Stimulated activated CD4-positive, alpha-beta T cell treated with anti-CD3 and anti-CD28 coated beads, TNF-alpha, amount 100 ng/mL, for 48 hours (primary cell): ENCODE results near the gene UTP4.
"Not testable (repeated sequence)": the region's sequence is repeated elsewhere in the genome, so short reads cannot be mapped to it uniquely, and the experiment has no call there.

ENCODE experiments used
- DNase-seq, 3 donors: peaks; one replicate each; pipeline ENCODE4 v3.0.0-alpha.2; 2020; ENCODE audit warnings: low read depth in 3 of 3

The UTP4 gene

DNA sequence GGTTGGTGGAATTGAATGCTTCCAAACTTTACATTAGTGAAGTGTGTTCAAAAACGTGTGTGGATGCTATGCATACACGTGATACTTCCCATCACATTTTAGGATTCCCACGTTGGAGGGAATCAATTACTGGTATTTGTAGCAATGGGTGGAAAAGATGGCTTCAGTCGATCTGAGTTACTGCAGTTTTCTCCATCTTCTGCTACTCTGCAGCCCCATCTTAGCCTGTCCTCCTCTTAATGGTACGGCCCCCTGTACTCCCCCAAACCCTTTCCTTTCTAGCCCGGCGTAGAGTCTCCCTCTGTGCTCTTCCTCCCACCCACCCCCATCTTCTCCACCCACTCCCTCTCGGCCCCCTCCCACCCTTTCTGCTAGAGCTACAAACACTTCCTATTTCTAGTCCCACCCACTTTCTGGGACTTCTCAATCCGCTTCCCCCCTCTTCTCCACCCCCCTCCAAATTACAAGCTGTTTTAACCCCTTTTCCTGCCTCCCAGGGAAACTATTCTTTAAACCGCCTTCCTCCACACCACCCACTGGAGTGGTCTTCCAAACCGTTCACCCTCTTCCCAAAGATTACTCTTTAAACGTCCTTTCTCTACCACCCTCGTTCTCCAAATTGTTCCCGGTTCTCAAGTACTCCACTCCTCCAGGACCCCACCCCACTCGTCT is 1.1 kb upstream of the UTP4 start:
- no peak for DNase-seq

DNA sequence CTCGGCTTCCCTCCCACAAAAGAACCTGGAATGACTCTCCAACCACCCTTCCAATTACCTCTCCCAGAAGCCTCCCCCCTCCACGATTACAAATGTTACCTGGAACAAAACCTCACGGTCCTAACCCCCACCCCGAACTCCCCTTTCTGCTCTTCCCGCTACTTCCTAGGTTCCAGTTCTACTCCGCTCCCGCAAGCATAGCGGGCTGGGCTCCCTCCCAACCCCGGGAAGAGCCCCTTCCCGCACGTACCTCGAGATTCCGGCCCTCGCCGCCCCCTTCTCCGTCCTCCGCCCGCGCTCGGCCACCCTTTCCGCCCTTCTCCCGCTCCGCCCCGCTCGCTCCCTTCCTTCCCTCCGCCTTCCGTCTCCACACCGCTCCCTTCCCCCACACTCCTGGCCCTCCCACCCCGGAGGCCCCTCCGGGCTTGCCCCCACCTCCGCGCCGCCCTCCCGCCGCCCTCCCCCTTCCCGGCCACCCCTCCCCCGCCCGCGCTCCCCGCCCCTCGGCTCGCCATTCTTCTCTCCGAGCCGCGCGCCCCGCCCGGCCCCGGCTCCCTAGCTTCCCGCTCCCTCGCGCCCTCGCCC is 518 bp upstream of the UTP4 start:
- peak; percentile 62 to 78 (median 67) for DNase-seq

DNA sequence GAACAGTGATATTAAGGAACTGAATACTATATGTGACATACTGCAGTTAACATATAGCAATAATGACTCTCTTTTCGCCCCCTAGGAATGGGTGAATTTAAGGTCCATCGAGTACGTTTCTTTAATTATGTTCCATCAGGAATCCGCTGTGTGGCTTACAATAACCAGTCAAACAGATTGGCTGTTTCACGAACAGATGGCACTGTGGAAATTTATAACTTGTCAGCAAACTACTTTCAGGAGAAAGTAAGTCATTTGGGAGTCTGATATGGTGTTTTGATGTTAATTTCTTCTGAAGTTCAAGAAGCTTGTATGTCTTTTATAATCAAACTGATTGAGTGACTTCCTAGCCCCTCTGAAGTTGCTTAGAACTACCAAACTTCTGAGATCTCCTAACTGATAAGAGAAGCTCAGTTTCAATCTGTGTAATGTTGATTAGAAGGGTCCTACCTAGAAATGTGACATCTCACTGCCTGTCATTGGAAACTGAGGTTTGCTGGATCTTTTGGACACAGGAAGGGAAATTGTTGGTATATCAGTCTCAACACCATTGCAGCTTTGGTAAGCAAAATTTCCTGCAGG is 1.0 kb downstream of the UTP4 start:
- DNase-seq, result no peak

DNA sequence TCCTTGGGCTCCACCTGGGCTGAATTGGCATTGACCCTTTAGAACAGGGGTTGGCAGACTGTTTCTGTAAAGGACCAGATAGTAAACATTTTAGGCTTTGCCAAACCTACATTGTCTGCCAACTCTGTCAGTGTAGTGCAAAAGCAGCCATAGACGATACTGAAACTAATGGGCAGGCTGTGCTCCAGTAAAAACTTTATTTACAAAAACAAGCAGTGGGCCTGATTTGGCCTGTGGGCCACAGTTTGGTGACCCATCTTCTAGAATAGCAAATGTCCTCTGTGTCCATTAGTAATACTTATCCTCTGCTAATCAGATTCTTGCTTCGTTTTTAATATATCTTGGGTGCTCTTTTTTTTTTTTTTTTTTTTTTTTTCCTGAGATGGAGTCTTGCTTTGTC is 6.2 kb downstream of the UTP4 start:
- no peak for DNase-seq

DNA sequence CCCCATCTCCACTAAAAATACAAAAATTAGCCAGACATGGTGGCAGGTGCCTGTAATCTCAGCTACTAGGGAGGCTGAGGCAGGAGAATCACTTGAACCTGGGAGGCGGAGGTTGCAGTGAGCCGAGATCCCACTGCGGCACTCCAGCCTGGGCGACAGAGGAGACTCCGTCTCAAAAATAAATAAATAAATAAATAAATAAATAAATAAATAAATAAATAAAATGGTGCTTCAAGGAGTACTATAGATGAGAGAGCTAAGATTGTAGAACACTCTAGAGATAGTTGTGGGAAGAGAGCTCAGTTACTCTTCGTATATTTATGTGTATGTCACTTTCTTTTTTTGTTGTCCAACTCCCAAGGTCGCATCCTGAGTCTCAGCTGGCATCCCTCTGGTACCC is 7.0 kb downstream of the UTP4 start:
- DNase-seq, result not testable (repeated sequence)

DNA sequence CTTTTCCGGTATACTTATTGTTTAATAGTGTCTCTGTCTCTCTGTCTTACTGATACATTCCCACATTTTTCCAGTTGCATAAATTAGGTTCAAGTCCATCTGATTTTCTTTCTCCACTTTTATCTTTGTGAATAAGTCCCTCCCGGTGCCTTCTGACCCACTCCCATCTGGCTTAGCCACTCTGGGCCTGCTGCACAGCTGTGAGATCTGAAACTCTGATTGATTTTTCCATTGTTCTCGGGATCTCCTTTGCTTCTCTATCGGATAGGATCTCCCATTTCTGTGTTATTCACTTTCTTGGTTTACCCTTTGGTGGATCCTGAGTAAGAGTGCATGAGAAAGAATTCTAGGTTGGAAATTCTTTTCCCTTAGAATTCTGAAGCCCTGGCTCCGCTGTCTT is 8.6 kb downstream of the UTP4 start:
- DNase-seq, result no peak

DNA sequence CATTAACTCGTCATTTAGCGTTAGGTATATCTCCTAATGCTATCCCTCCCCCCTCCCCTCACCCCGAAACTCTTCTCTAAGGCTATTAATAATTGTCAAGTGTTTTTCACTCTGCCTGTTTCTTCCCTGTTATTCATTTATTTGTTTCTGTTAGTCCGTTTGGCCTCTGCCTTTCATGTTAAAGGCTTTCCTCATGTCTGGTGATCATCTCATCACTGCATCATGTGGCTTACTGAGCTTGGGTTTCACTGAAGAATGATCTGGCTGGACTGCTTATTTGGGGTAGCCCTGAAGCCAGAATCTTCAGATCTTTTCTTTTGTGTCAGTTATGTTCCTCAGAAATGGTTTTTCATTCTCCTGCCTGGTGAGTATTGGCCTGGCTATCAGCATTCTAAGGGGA is 9.5 kb downstream of the UTP4 start:
- DNase-seq, result no peak

DNA sequence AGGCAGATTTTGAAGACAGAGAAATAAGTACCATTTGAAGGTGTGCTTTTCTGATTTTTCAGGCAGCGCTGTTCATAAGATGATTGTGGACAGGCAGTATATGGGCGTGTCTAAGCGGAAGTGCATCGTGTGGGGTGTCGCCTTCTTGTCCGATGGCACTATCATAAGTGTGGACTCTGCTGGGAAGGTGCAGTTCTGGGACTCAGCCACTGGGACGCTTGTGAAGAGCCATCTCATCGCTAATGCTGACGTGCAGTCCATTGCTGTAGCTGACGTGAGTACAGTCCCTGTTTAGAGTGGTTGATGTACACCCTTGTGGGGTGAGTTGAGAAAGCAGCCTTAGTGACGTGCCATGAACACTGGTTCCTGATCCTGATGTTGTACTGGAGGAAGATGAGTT is 10.7 kb downstream of the UTP4 start:
- DNase-seq, result no peak

DNA sequence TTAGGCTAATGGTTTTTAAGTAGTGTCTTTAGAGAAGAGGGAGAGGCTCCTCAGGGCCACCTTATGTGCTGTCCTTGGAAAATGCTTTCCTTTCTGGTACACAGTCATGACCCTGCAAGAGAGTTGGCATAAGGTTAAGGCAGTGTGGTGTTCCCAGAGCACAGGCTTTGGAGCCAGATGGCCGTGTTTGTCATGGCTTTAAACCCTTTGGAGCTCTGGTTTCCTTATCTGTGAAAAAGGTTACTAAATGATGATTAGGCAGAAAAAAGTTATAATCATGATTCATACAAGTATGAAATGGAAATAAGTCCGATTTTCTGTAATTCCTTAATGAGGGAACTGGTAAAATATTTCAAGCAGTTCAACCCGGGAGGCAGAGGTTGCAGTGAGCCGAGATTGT is 13.2 kb downstream of the UTP4 start:
- DNase-seq, result no peak

DNA sequence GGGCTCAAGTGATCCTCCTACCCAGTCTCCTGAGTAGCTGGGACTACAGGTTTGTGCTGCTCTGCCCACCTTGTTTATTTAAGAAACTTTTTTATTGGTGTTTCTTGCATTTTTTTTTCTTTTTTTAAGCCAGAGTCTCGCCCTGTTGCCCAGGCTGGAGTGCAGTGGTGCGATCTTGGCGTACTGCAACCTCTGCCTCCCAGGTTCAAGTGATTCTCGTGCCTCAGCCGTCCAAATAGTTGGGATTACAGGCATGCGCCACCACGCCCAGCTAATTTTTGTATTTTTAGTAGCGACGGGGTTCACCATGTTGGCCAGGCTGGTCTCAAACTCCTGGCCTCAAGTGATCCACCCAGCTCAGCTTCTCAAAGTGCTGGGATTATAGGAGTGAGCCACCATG is 17.2 kb downstream of the UTP4 start:
- DNase-seq, result not testable (repeated sequence)

DNA sequence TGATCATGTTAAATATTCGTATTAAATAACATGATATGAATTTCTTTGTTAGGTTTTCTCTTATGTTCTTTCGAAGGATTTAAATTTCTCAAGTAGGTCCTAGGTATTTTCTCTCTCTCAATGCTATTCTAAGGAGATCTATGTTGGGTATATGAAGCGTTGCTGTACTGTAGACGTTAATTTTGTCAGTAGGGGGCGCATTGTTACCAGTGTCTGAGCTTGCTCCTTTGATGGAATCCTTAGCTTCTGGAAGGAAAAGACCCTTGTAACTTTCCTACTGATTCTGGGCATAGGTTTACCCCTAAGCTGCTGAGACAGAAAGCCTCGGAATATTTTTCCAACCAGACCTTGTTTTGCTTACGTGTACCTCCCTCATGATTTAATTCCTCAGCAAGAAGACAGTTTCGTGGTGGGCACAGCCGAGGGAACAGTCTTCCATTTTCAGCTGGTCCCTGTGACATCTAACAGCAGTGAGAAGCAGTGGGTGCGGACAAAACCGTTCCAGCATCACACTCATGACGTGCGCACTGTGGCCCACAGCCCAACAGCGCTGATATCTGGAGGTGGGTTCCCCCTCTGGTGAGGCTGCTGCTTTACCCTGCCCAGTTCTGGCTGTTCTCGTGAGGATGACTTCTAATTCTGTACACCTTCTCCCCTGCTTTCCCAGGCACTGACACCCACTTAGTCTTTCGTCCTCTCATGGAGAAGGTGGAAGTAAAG is 17.9 kb downstream of the UTP4 start:
- DNase-seq, result peak in 2 of 3 donors; percentile 28 to 47

DNA sequence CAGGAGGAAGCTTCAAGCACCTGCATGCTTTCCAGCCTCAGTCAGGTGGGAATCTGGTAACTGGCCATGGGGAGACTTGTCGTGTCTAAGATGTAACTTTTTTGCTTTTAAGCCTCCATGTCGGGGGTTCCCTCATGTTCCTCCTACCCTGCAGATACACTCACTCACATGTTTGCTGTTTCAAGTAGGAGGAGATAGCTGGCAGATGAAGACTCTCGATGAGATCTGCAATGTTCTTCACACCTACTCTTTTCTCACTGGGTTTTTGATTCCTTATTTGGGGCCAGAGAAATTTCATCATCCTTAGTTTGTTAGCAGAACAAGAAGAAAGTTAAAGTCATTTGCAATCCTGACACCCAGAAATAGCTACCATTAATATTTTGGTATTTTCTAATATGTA is 24.7 kb downstream of the UTP4 start:
- DNase-seq, result no peak

DNA sequence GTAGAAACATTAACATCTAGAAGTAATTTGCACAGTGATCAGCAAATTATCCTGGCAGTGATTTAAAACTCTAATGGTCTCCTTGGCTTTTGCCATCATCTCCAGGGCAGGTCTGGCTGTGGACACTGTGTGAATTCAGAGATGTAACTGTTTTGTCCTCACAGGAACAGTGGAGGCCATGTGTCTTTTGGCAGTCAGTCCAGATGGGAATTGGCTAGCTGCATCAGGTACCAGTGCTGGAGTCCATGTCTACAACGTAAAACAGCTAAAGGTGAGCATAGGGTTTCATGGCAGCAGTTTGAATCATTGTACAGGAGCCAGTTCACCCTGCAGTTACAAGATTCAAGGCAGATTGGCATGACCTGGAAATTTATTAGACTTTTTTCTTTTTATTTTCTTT is 27.7 kb downstream of the UTP4 start:
- DNase-seq, result no peak

DNA sequence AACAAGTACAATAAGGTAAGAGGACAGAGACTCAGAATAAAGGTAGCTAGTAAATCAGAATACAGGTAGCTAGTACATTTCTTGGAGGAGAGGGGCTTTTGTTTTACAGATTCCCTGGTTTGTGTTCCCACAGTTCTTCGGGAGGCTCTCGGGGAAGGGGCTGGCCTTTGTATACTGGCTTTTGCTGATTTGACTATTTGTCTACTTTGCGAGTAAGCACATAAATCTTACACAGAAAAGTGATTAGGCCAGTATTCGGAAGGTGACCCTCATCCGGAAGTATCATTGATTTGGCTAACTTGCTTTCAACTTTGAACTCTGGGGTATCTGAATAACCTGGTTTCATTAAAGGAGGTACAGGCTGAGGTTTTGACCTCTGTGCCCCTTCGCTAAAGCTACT is 33.1 kb downstream of the UTP4 start:
- DNase-seq, result no peak

DNA sequence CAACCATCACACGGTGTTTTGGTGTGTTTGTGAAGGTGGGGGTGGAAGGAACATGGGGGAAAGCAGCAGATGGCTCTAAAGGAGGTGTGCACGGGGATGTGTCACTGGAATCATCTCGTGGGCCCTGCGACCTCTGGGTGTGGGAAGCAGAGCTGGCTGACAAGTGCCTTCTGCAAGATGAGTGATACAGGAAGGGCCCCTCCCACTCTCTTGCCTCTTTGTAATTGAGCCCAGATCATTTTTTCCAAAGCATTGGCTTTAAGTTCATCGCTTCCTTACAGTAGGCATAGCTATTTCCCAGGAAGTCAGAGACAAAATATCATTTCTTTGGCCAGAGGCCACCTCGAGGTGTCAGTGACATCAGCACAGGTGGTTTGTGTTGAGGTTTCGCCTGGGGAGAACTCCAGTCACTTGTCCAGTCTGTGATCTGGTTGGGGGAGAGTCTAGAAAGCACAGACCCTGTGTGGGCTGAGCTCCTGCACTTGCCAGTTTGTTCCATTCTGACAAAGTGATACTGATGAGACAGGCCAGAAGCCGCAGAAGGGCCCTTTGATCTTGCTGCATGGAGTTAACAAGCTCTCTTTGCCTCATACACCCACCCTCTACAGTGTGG is 33.9 kb downstream of the UTP4 start:
- DNase-seq, result peak; percentile 63 to 83 (median 65)

DNA sequence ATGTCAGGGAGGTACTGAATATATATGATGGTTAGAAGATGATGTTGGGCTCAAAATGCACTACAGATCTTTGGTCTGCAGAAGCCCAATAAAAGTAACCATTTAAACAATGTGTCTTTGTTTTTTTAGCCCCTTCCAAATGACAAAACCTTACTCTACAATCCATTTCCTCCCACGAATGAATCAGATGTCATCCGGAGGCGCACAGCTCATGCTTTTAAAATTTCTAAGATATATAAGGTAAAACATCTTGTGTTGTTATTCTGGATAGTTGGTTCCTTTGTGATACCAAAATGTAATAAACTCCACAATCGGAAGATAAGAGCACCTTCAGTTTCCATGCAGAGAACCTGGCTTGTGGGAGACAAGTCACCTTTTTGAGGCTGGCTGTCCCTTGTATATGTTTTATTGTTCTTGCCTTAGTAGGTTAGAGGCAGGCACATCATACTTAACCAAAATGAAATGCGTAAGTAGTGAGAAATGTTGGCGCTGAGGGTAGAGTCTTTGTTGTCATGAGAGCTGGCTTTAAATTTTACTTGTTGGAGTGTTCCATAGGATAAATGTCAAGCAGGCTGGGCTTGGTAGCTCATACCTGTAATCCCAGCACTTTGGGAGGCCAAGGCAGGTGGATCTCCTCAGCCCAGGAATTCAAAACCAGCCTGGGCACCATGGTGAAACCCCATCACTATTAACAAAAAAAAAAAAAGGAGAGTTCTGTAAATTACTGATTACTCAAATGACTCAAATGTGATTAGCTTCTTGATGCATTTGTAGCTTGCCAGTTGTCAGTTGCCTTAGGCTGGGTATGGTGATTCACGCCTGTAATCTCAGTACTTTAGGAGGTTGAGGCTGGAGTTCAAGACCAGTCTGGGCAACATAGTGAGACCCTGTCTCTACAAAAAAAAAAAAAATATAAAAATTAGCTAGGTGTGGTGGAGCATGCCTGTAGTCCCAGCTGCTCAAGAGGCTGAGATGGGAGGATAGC is 34.8 kb downstream of the UTP4 start:
- DNase-seq, result no peak

DNA sequence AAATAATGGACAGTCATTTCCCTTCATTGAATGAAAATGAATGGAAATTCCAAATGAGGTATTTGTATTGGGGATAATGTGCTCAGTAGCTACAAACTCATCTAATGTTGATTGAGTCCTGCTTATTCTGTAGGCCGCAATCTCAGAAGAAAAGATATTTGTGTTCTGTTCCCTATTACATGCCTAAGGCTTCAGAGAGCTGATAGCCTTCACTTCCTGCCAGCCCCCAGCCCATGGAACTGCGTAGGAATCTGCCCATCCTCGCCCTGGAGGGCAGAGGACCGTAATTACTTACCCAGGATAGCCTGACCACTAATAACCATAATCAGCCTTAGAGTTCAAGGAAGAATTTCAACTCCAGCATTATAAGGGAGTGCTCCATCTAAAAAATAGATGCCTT is 36.6 kb downstream of the UTP4 start:
- DNase-seq, result no peak

DNA sequence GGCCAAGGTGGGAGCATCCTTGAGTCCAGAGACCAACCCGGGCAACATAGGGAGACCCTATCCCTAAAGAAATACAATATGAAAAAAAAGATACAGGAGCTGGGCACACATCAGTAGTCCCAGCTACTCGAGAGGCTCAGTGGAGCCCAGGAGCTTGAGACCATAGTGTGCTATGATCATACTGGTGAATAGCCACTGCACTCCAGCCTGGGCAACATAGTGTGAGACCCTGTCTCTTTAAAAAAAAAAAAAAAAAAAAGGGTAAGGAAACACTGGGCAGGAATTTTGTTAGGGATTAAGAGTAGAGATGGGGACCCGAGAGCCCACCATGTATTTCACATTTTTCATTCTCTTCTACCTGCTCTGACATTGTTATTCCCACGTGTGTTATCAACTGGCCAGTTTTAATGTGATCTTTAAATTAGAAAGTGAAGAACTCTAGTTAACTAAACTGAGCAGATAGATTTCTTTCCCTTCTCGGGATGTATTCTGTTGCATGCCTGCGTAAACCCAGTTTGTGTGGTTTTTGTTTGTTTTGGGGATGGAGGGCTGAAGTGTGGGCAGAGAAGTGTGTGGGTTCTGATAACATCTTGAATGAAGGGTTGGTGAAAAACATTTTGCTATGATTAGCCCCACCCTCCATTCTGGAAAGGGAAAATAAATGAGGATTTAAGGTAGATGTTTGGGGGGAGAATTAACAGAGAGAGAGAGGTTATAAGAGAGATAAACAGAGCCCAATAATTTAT is 37.3 kb downstream of the UTP4 start:
- DNase-seq, result no peak

DNA sequence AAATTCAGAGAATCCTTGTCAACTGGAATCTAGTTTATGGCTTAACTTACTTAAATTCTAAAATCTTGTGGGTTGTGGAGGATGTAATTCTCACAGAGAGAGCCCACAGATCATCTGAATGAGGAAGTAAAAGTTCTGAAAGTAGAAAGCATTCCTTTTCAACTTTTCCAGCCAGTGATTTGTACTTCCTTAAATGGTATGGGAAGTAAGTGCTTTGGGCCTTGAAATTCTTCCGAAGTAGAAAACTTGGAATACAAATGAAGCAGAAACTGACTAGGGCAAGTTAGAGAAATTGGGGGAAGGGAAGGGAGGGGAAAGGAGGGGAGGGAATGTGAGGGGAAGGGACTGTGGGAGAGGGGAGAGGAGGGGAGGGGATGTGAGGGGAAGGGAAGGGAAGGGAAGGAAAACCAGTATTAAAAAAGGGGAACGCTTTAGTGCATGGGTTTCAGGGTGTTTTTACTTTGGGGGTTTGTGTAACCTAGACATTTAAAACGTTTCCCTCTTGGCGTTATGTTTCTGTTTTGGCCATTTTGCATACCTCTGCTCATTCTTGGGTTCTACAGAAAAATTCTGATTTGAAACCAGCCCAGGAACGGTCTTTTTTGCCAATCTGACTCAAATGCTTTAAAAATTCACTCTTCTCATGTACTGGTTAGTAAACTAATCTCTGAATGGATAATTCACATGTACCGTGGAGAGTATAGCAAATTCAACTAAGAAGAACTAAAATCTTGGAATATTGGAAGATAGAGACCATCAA is 39.1 kb downstream of the UTP4 start:
- no peak for DNase-seq
